Activated CD8-positive, alpha-beta T cell treated with anti-CD3 and anti-CD28 coated beads, Interleukin-2, amount 10 ng/mL, durations not matched to agents 7 days and 5 days (primary cell): ENCODE measurements around the gene SRSF2. TPM values are rescaled to one million over a fixed set of nuclear protein-coding genes. Genes with fewer than 3 reads are reported as not detected.
"Not testable (repeated sequence)": the region's sequence is repeated elsewhere in the genome, so short reads cannot be mapped to it uniquely, and the experiment has no call there.

Experiments
- ATAC-seq: fragments of 150-1000 bp; cut with Tn5 transposase; one replicate; pipeline ENCODE4 v1.10.0; 2021; ENCODE audit warnings: moderate library complexity
- CTCF ChIA-PET: fragments of 350-600 bp; sonication (Branson Sonifier 250); formaldehyde crosslinking; loops from one replicate; lab custom pipeline; 2021; ENCODE audit warnings: antibody characterized with exemption; lab: Charles Lee
- POLR2A ChIA-PET: fragments of 350-600 bp; sonication (Branson Sonifier 250); formaldehyde crosslinking; loops from one replicate; lab custom pipeline; 2021; ENCODE audit warnings: antibody characterized with exemption; lab: Charles Lee
- DNase-seq: peaks from one replicate; pipeline ENCODE4 v3.0.0-alpha.2; 2020
- H3K27ac Mint-ChIP-seq: one replicate; pipeline ENCODE4 v1.8.0; 2021; ENCODE audit warnings: mild to moderate bottlenecking, mixed read lengths
- H3K27me3 Mint-ChIP-seq: one replicate; pipeline ENCODE4 v1.8.0; 2021; ENCODE audit warnings: low read depth, mixed read lengths
- H3K36me3 Mint-ChIP-seq: one replicate; pipeline ENCODE4 v1.8.0; 2021; ENCODE audit warnings: low read depth, mixed read lengths
- H3K4me1 Mint-ChIP-seq: one replicate; pipeline ENCODE4 v1.8.0; 2021; ENCODE audit warnings: low read depth, mixed read lengths
- H3K4me3 Mint-ChIP-seq: one replicate; pipeline ENCODE4 v1.8.0; 2021; ENCODE audit warnings: mild to moderate bottlenecking, mixed read lengths
- H3K9me3 Mint-ChIP-seq: one replicate; pipeline ENCODE4 v1.8.0; 2022; ENCODE audit warnings: mixed read lengths; ENCODE audit not compliant: insufficient read depth
- total RNA-seq, 2 experiments: library from RNA; stranded (reverse); gene quantifications; one replicate each; pipeline ENCODE4 v1.2.3, GENCODE V29; 2021

The SRSF2 gene
- total RNA-seq, 2 experiments from 2014 or later: 420 to 444 TPM

GRCh38 chr17:76718516-76718915 is 18.6 kb downstream of the SRSF2 start:
- no peak for DNase-seq
- CTCF ChIA-PET: no interaction called here
- Mint-ChIP-seq H3K36me3 (peaks cover 81% of the 10 kb centered on the region), H3K4me3 (no peak overlapping the region), H3K9me3 (no peaks in the 10 kb centered on the region), H3K4me1 (peaks cover 72% of the 10 kb centered on the region), H3K27ac (no peak overlapping the region), H3K27me3 (no peaks in the 10 kb centered on the region)
- POLR2A ChIA-PET: interaction anchor here (0.6 to 6.1 kb wide), 3 partner anchors 8 to 18 kb away, joined by 3 to 66 read pairs (median 18); partner anchors contain the start of genes JMJD6, METTL23, MFSD11 and SRSF2
- ATAC-seq: no peak

- ChIA-PET CTCF (interaction anchor here (0.8 to 7.1 kb wide), 10 partner anchors 9 to 218 kb away, joined by 3 to 126 read pairs (median 4); partner anchors contain the start of genes JMJD6, METTL23, MFSD11 and SRSF2), POLR2A (interaction anchor here (0.9 to 6.1 kb wide), 6 partner anchors 10 to 371 kb away, joined by 3 to 66 read pairs (median 6); partner anchors contain the start of genes JMJD6, METTL23, MFSD11 and SRSF2)
- Mint-ChIP-seq H3K4me1 (peaks cover 68% of the 10 kb centered on the region), H3K27ac (peak overlapping the region; percentile 91), H3K9me3 (no peaks in the 10 kb centered on the region), H3K27me3 (no peaks in the 10 kb centered on the region), H3K4me3 (no peak overlapping the region), H3K36me3 (peaks cover 74% of the 10 kb centered on the region)
- ATAC-seq: no peak
- DNase-seq: no peak
These were observed 20.3 kb downstream of the SRSF2 start for GRCh38 chr17:76716839-76717215.

GRCh38 chr17:76716146-76716838 is 20.8 kb downstream of the SRSF2 start:
- POLR2A ChIA-PET: interaction anchor here (1.1 to 6.1 kb wide), 5 partner anchors 10 to 372 kb away, joined by 3 to 66 read pairs (median 7); partner anchors contain the start of genes JMJD6, METTL23, MFSD11 and SRSF2
- Mint-ChIP-seq H3K27ac (peak overlapping the region; percentile 91), H3K4me3 (peak overlapping the region; percentile 46), H3K27me3 (no peaks in the 10 kb centered on the region), H3K36me3 (peaks cover 69% of the 10 kb centered on the region), H3K4me1 (peaks cover 67% of the 10 kb centered on the region), H3K9me3 (no peaks in the 10 kb centered on the region)
- DNase-seq: peak; percentile 90
- peak; percentile 87 for ATAC-seq
- CTCF ChIA-PET: interaction anchor here (0.8 to 7.1 kb wide), 10 partner anchors 8 to 217 kb away, joined by 3 to 126 read pairs (median 4); partner anchors contain the start of genes JMJD6, METTL23, MFSD11 and SRSF2

GRCh38 chr17:76715496-76715830 is 21.7 kb downstream of the SRSF2 start:
- DNase-seq (no peak), ATAC-seq (no peak)
- CTCF ChIA-PET: interaction anchor here (1.0 to 7.1 kb wide), 9 partner anchors 11 to 193 kb away, joined by 3 to 126 read pairs (median 19); partner anchors contain the start of genes JMJD6, METTL23, MFSD11 and SRSF2
- POLR2A ChIA-PET: interaction anchor here (0.5 to 6.1 kb wide), 4 partner anchors 11 to 37 kb away, joined by 3 to 66 read pairs (median 5); partner anchors contain the start of genes JMJD6 and METTL23
- Mint-ChIP-seq H3K9me3 (no peaks in the 10 kb centered on the region), H3K36me3 (peaks cover 61% of the 10 kb centered on the region), H3K4me3 (peak overlapping the region; percentile 7), H3K4me1 (peaks cover 63% of the 10 kb centered on the region), H3K27ac (peak overlapping the region; percentile 91), H3K27me3 (no peaks in the 10 kb centered on the region)

GRCh38 chr17:76714822-76715495 is 22.2 kb downstream of the SRSF2 start:
- no peaks in the 10 kb centered on the region for H3K27me3 Mint-ChIP-seq
- CTCF ChIA-PET: interaction anchor here (1.0 to 7.1 kb wide), 12 partner anchors 11 to 192 kb away, joined by 3 to 126 read pairs (median 17); partner anchors contain the start of genes JMJD6, METTL23, MFSD11 and SRSF2
- ATAC-seq (no peak), DNase-seq (peak; percentile 87)
- POLR2A ChIA-PET: interaction anchor here (0.5 to 6.1 kb wide), 5 partner anchors 12 to 44 kb away, joined by 3 to 66 read pairs (median 5); partner anchors contain the start of genes JMJD6 and METTL23
- no peaks in the 10 kb centered on the region for H3K9me3 Mint-ChIP-seq
- peak overlapping the region; percentile 91 for H3K27ac Mint-ChIP-seq
- H3K4me1 Mint-ChIP-seq: peaks cover 62% of the 10 kb centered on the region
- peaks cover 56% of the 10 kb centered on the region for H3K36me3 Mint-ChIP-seq
- peak overlapping the region; percentile 7 for H3K4me3 Mint-ChIP-seq

GRCh38 chr17:76714336-76714735 is 22.8 kb downstream of the SRSF2 start:
- H3K27me3 Mint-ChIP-seq: peaks cover 3% of the 10 kb centered on the region
- H3K36me3 Mint-ChIP-seq: peaks cover 50% of the 10 kb centered on the region
- H3K27ac Mint-ChIP-seq: no peak overlapping the region
- no peaks in the 10 kb centered on the region for H3K9me3 Mint-ChIP-seq
- ChIA-PET CTCF (interaction anchor here (0.8 to 7.1 kb wide), 18 partner anchors 11 to 373 kb away, joined by 3 to 126 read pairs (median 4); partner anchors contain the start of genes JMJD6, METTL23, MFSD11 and SRSF2), POLR2A (interaction anchor here (0.9 to 6.1 kb wide), 4 partner anchors 12 to 156 kb away, joined by 3 to 66 read pairs (median 6); partner anchors contain the start of genes JMJD6 and METTL23)
- peaks cover 65% of the 10 kb centered on the region for H3K4me1 Mint-ChIP-seq
- no peak for ATAC-seq
- H3K4me3 Mint-ChIP-seq: no peak overlapping the region
- no peak for DNase-seq

- ChIA-PET POLR2A (interaction anchor here (0.9 to 6.1 kb wide), 8 partner anchors 9 to 360 kb away, joined by 3 to 66 read pairs (median 5); partner anchors contain the start of genes JMJD6, METTL23, PRPSAP1 and SRSF2), CTCF (interaction anchor here (0.8 to 7.1 kb wide), 28 partner anchors 10 to 374 kb away, joined by 3 to 126 read pairs (median 4); partner anchors contain the start of genes JMJD6, METTL23, MFSD11 and SRSF2)
- Mint-ChIP-seq H3K27me3 (peaks cover 5% of the 10 kb centered on the region), H3K4me1 (peaks cover 64% of the 10 kb centered on the region), H3K27ac (no peak overlapping the region), H3K4me3 (no peak overlapping the region), H3K9me3 (no peaks in the 10 kb centered on the region), H3K36me3 (peaks cover 46% of the 10 kb centered on the region)
- ATAC-seq (no peak), DNase-seq (no peak)
These were observed 23.4 kb downstream of the SRSF2 start for GRCh38 chr17:76713765-76714164.

- ATAC-seq, H3K9me3 Mint-ChIP-seq, H3K27ac Mint-ChIP-seq, H3K4me3 Mint-ChIP-seq, DNase-seq, H3K27me3 Mint-ChIP-seq: not testable (repeated sequence)
- ChIA-PET CTCF (interaction anchor here (0.9 to 7.1 kb wide), 8 partner anchors 10 to 344 kb away, joined by 3 to 126 read pairs (median 6); partner anchors contain the start of genes JMJD6, METTL23, MFSD11 and SRSF2), POLR2A (interaction anchor here (0.6 to 2.0 kb wide), 3 partner anchors 25 to 155 kb away, joined by 3 to 7 read pairs (median 5); partner anchors contain the start of gene SRSF2)
- H3K4me1 Mint-ChIP-seq: peaks cover 60% of the 10 kb centered on the region
- H3K36me3 Mint-ChIP-seq: peaks cover 35% of the 10 kb centered on the region
These were observed 24.8 kb downstream of the SRSF2 start for GRCh38 chr17:76712321-76712720.

- CTCF ChIA-PET: interaction anchor here (0.8 to 7.1 kb wide), 4 partner anchors 9 to 346 kb away, joined by 3 to 126 read pairs (median 3); partner anchors contain the start of genes JMJD6 and METTL23
- ATAC-seq: peak; percentile 65
- POLR2A ChIA-PET: interaction anchor here (0.5 to 2.0 kb wide), 3 partner anchors 39 to 346 kb away, joined by 5 to 7 read pairs (median 5); no protein-coding TSS in a partner anchor
These were observed 26.1 kb downstream of the SRSF2 start, which contains the start of gene MXRA7 for GRCh38 chr17:76710863-76711611. TSS of gene MXRA7 (minus strand) at chr17:76710965. CDS start at chr17:76710946, 19 bp downstream.

More at GRCh38 chr17:76710863-76711611, 26.1 kb downstream of the SRSF2 start, which contains the start of gene MXRA7:
- Mint-ChIP-seq H3K9me3 (no peaks in the 10 kb centered on the region), H3K4me1 (peaks cover 49% of the 10 kb centered on the region), H3K4me3 (peak within 1 kb of the TSS; percentile 68), H3K27me3 (peaks cover 5% of the 10 kb centered on the region), H3K36me3 (peaks cover 23% of the 10 kb centered on the region), H3K27ac (peak within 1 kb of the TSS; percentile 55)
- DNase-seq: peak; percentile 66
